CD4-positive, CD25-positive, alpha-beta regulatory T cell (primary cell): ENCODE measurements around the gene BRINP3. TPM values are rescaled to one million over a fixed set of nuclear protein-coding genes. Genes with fewer than 3 reads are reported as not detected.

Source experiments
- ATAC-seq, 2 donors: fragments of 150-1000 bp; cut with Tn5 transposase; one replicate each; pipeline ENCODE4 v1.10.0; 2021; ENCODE audit warnings: low read depth in 2 of 2, moderate number of reproducible peaks in 2 of 2, moderate library complexity in 1 of 2
- DNase-seq, 3 donors: peaks; one replicate each; pipeline versions ENCODE4 v3.0.0 to v3.0.0-alpha.2; 2012 to 2022; ENCODE audit warnings: mixed read lengths in 1 of 3
- H3K27ac ChIP-seq: one replicate; pipeline ENCODE4 v1.7.0; 2013; ENCODE audit warnings: mild to moderate bottlenecking, low read length; ENCODE audit not compliant: insufficient read depth, poor library complexity, severe bottlenecking
- H3K27me3 ChIP-seq: one replicate; pipeline ENCODE4 v1.7.0; 2013; ENCODE audit warnings: low read length; ENCODE audit not compliant: control insufficient read depth, insufficient read depth
- H3K36me3 ChIP-seq: one replicate; pipeline ENCODE4 v1.7.0; 2013; ENCODE audit warnings: mild to moderate bottlenecking, low read length, moderate library complexity; ENCODE audit not compliant: control insufficient read depth, insufficient read depth
- H3K4me1 ChIP-seq: 2 replicates; pipeline ENCODE4 v1.7.0; 2013; ENCODE audit warnings: mild to moderate bottlenecking, low read length; ENCODE audit not compliant: insufficient read depth, control insufficient read depth, poor library complexity, severe bottlenecking
- H3K4me3 ChIP-seq: one replicate; pipeline ENCODE4 v1.7.0; 2013; ENCODE audit warnings: low read depth, mild to moderate bottlenecking, low read length, moderate library complexity
- H3K9me3 ChIP-seq, 2 experiments: 1 replicate in 1 of 2; 2 replicates in 1 of 2; pipeline ENCODE4 v1.7.0; 2013; ENCODE audit warnings: low read length in 2 of 2, mild to moderate bottlenecking in 1 of 2, moderate library complexity in 1 of 2; ENCODE audit not compliant: control insufficient read depth in 2 of 2
- H3K27ac Mint-ChIP-seq, 3 donors: one replicate each; pipeline ENCODE4 v1.8.0; 2020 to 2022; ENCODE audit warnings: mild to moderate bottlenecking in 3 of 3, mixed read lengths in 3 of 3, moderate library complexity in 2 of 3
- H3K27me3 Mint-ChIP-seq: one replicate; pipeline ENCODE4 v1.8.0; 2022; ENCODE audit warnings: mild to moderate bottlenecking, mixed read lengths
- H3K36me3 Mint-ChIP-seq: one replicate; pipeline ENCODE4 v1.8.0; 2020; ENCODE audit warnings: mixed read lengths
- H3K4me1 Mint-ChIP-seq, 4 donors: one replicate each; pipeline ENCODE4 v1.8.0; 2020 to 2022; ENCODE audit warnings: mixed read lengths in 4 of 4, mild to moderate bottlenecking in 1 of 4
- H3K4me3 Mint-ChIP-seq, 4 donors: one replicate each; pipeline ENCODE4 v1.8.0; 2020 to 2022; ENCODE audit warnings: mild to moderate bottlenecking in 4 of 4, mixed read lengths in 4 of 4, moderate library complexity in 3 of 4
- H3K9me3 Mint-ChIP-seq, 7 donors: one replicate each; pipeline ENCODE4 v1.8.0; 2020 to 2022; ENCODE audit warnings: mixed read lengths in 7 of 7, mild to moderate bottlenecking in 3 of 7, moderate library complexity in 2 of 7
- polyA plus RNA-seq, 4 donors: library from polyadenylated mRNA; unstranded; fragments of 300-500 nt; fragmentation: Illumina TruSeq; gene quantifications; one replicate each; pipeline ENCODE4 v1.2.3, GENCODE V29; 2021
- total RNA-seq: library from RNA; stranded (reverse); gene quantifications from one replicate; pipeline ENCODE4 v1.2.3, GENCODE V29; 2022

Gene BRINP3
- total and polyA plus RNA-seq, 5 donors from 2014 or later: not detected

GRCh38 chr1:190474650-190475211 is 2.9 kb downstream of the BRINP3 start:
- Histone ChIP-seq H3K9me3 (peaks cover 0 to 3% of the 10 kb centered on the region in 2 experiments), H3K27me3 (no peaks in the 10 kb centered on the region), H3K4me3 (no peak overlapping the region), H3K36me3 (no peaks in the 10 kb centered on the region), H3K4me1 (no peaks in the 10 kb centered on the region), H3K27ac (no peak overlapping the region)
- H3K4me3 Mint-ChIP-seq: no peak overlapping the region
- no peak for DNase-seq
- peaks cover 23% of the 10 kb centered on the region for H3K27me3 Mint-ChIP-seq
- ATAC-seq: no peak
- peaks cover 0 to 4% (median 0%) of the 10 kb centered on the region in 4 donors for H3K4me1 Mint-ChIP-seq
- no peaks in the 10 kb centered on the region for H3K36me3 Mint-ChIP-seq
- no peak overlapping the region for H3K27ac Mint-ChIP-seq
- peaks cover 0 to 8% (median 4%) of the 10 kb centered on the region in 7 donors for H3K9me3 Mint-ChIP-seq

DNA sequence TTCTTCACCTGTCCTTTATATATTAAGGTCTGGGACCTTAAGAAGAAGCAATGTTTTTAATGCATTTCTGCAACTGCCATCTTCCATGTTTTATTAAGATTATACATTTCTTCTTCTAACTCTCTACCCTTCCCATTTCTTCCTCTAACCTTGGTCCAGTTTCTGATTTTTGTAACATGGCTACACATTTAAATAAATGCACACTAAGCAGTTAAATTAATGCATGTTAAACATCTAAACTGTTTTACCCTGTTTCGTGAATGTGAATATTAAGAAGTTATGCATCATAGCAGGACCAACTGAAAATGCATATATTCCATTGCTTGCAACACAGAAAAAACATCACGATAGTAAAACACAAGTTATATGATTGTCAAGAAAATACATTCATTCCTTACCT is 3.7 kb downstream of the BRINP3 start:
- H3K27me3 Mint-ChIP-seq: peaks cover 22% of the 10 kb centered on the region

GRCh38 chr1:190472494-190472893 is 5.2 kb downstream of the BRINP3 start:
- Mint-ChIP-seq H3K4me1 (peaks cover 0 to 2% (median 0%) of the 10 kb centered on the region in 4 donors), H3K27me3 (peaks cover 17% of the 10 kb centered on the region), H3K36me3 (no peaks in the 10 kb centered on the region), H3K4me3 (no peak overlapping the region), H3K27ac (no peak overlapping the region), H3K9me3 (peaks cover 0 to 7% (median 3%) of the 10 kb centered on the region in 7 donors)
- Histone ChIP-seq H3K36me3 (no peaks in the 10 kb centered on the region), H3K27me3 (no peaks in the 10 kb centered on the region), H3K4me1 (no peaks in the 10 kb centered on the region), H3K9me3 (peaks cover 0 to 3% of the 10 kb centered on the region in 2 experiments), H3K4me3 (no peak overlapping the region), H3K27ac (no peak overlapping the region)
- ATAC-seq: no peak
- DNase-seq: no peak

More for the DNA sequence above, 3.7 kb downstream of the BRINP3 start:
- Mint-ChIP-seq H3K9me3 (peaks cover 0 to 8% (median 4%) of the 10 kb centered on the region in 7 donors), H3K4me1 (peaks cover 0 to 4% (median 0%) of the 10 kb centered on the region in 4 donors), H3K27ac (no peak overlapping the region), H3K36me3 (no peaks in the 10 kb centered on the region), H3K4me3 (no peak overlapping the region)
- Histone ChIP-seq H3K9me3 (peaks cover 0 to 3% of the 10 kb centered on the region in 2 experiments), H3K27ac (no peak overlapping the region), H3K36me3 (no peaks in the 10 kb centered on the region), H3K4me1 (no peaks in the 10 kb centered on the region), H3K4me3 (no peak overlapping the region), H3K27me3 (no peaks in the 10 kb centered on the region)
- no peak for ATAC-seq
- DNase-seq: no peak

GRCh38 chr1:190472042-190472441 is 5.6 kb downstream of the BRINP3 start:
- Histone ChIP-seq H3K27me3 (no peaks in the 10 kb centered on the region), H3K4me1 (no peaks in the 10 kb centered on the region), H3K36me3 (no peaks in the 10 kb centered on the region), H3K27ac (no peak overlapping the region), H3K4me3 (no peak overlapping the region), H3K9me3 (peaks cover 0 to 3% of the 10 kb centered on the region in 2 experiments)
- Mint-ChIP-seq H3K27me3 (peaks cover 13% of the 10 kb centered on the region), H3K4me3 (no peak overlapping the region), H3K4me1 (no peaks in the 10 kb centered on the region), H3K27ac (no peak overlapping the region), H3K9me3 (peaks cover 0 to 7% (median 3%) of the 10 kb centered on the region in 7 donors), H3K36me3 (no peaks in the 10 kb centered on the region)
- ATAC-seq (no peak), DNase-seq (no peak)

DNA sequence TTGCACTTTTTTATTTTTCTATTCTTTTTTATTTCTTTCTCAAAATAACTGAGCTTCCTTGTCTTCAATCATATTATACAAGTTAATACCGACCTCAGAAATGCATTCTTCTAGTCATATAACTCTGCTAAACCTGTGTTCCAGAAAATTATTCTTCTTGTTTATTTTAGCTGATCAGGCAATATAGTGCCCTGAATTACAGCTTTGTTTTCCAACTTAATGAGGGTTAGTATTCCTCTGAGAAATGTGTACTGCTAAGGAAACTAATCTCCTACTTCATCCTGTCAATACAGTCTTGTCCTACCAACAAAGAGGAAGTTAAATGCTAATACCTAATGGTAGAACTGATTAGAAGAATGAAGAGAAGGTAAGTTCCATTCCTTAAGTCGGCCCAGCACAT is 13.0 kb downstream of the BRINP3 start:
- H3K4me3 Mint-ChIP-seq: no peak overlapping the region
- ATAC-seq (no peak), DNase-seq (no peak)
- H3K27ac Mint-ChIP-seq: no peak overlapping the region
- Histone ChIP-seq H3K27me3 (no peaks in the 10 kb centered on the region), H3K9me3 (no peaks in the 10 kb centered on the region), H3K4me1 (no peaks in the 10 kb centered on the region), H3K36me3 (no peaks in the 10 kb centered on the region), H3K27ac (no peak overlapping the region), H3K4me3 (no peak overlapping the region)
- no peaks in the 10 kb centered on the region for H3K36me3 Mint-ChIP-seq
- no peaks in the 10 kb centered on the region for H3K4me1 Mint-ChIP-seq
- peaks cover 0 to 12% (median 5%) of the 10 kb centered on the region in 7 donors for H3K9me3 Mint-ChIP-seq
- no peaks in the 10 kb centered on the region for H3K27me3 Mint-ChIP-seq

DNA sequence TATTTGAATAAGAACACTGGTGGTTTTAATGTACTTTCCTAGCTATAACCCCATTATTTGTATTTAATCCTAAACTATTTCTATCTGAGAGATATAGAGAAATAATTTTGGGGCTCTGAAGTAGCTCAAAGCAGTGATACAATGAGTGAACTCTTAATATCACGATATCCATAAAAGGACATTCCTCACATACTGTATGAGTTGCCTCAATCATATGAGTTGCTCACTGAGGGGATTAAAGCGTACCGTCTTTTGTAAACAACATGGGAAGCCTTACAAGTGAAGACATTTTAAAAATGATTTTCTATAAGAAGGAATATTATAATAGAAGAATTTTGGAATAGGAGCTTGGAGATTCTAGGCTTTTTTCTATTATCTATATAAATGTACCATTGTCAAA is 21.5 kb downstream of the BRINP3 start:
- Mint-ChIP-seq H3K36me3 (no peaks in the 10 kb centered on the region), H3K27me3 (no peaks in the 10 kb centered on the region), H3K4me3 (no peak overlapping the region), H3K27ac (no peak overlapping the region), H3K4me1 (no peaks in the 10 kb centered on the region), H3K9me3 (peaks cover 0 to 9% (median 3%) of the 10 kb centered on the region in 7 donors)
- no peaks in the 10 kb centered on the region for H3K9me3 ChIP-seq
- no peak overlapping the region for H3K4me3 ChIP-seq
- H3K27ac ChIP-seq: no peak overlapping the region
- H3K27me3 ChIP-seq: no peaks in the 10 kb centered on the region
- H3K4me1 ChIP-seq: no peaks in the 10 kb centered on the region
- H3K36me3 ChIP-seq: no peaks in the 10 kb centered on the region
- no peak for ATAC-seq
- DNase-seq: no peak

GRCh38 chr1:190455631-190456030 is 22.0 kb downstream of the BRINP3 start:
- Mint-ChIP-seq H3K36me3 (no peaks in the 10 kb centered on the region), H3K9me3 (peaks cover 0 to 5% (median 2%) of the 10 kb centered on the region in 7 donors), H3K4me1 (no peaks in the 10 kb centered on the region), H3K27me3 (no peaks in the 10 kb centered on the region), H3K4me3 (no peak overlapping the region), H3K27ac (no peak overlapping the region)
- H3K27ac ChIP-seq: no peak overlapping the region
- H3K36me3 ChIP-seq: no peaks in the 10 kb centered on the region
- H3K4me3 ChIP-seq: no peak overlapping the region
- DNase-seq (no peak), ATAC-seq (no peak)
- no peaks in the 10 kb centered on the region for H3K4me1 ChIP-seq
- H3K27me3 ChIP-seq: no peaks in the 10 kb centered on the region
- no peaks in the 10 kb centered on the region for H3K9me3 ChIP-seq

DNA sequence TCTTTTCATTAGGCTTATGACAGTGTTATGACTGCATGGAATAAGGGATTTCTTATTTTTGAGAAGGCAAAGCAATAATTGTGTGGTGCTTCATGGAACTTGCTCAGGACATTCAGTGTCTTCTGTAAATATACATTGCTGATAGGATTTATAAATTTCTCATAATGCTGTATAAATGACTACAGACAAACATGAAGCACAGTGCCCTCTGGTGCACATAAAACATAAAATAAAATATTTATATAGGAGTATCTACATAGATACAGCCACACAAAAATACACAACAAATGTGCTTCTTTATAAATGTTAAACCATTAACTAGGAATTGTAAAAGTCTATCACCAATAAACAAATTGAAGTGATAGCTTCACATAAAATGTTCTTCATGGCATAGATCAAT is 24.1 kb downstream of the BRINP3 start:
- Mint-ChIP-seq H3K9me3 (peaks cover 0 to 7% (median 2%) of the 10 kb centered on the region in 7 donors), H3K27ac (no peak overlapping the region), H3K27me3 (no peaks in the 10 kb centered on the region), H3K4me1 (no peaks in the 10 kb centered on the region), H3K36me3 (no peaks in the 10 kb centered on the region), H3K4me3 (no peak overlapping the region)
- no peaks in the 10 kb centered on the region for H3K36me3 ChIP-seq
- H3K27me3 ChIP-seq: no peaks in the 10 kb centered on the region
- no peaks in the 10 kb centered on the region for H3K9me3 ChIP-seq
- H3K4me1 ChIP-seq: no peaks in the 10 kb centered on the region
- ATAC-seq (no peak), DNase-seq (no peak)
- H3K27ac ChIP-seq: no peak overlapping the region
- H3K4me3 ChIP-seq: no peak overlapping the region
